Stomach (tissue), 4 donors: ENCODE results near the gene PPP1R1C.

Experiments
- POLR2A ChIP-seq, 4 donors: fragments of 450-650 bp; IDR thresholded peaks; one replicate each; pipeline ENCODE4 v1.6.1; 2016; ENCODE audit warnings: antibody characterized with exemption in 4 of 4, control low read depth in 2 of 4, mild to moderate bottlenecking in 1 of 4, moderate library complexity in 1 of 4
- POLR2AphosphoS5 ChIP-seq, 3 donors: sonication (generic); formaldehyde crosslinking; IDR thresholded peaks; one replicate each; pipeline ENCODE4 v1.6.1; 2016; ENCODE audit warnings: antibody characterized with exemption in 3 of 3
- TF ChIP-seq, protein P1 (sequence below), 7 experiments: fragments of 450-650 bp in 4 of 7; fragments of 200-600 bp in 3 of 7; sonication (generic) in 3 of 7; IDR thresholded peaks; one replicate each; pipeline ENCODE4 v1.5.1; 2016 to 2019; ENCODE audit warnings: antibody characterized with exemption in 7 of 7, control low read depth in 2 of 7, mild to moderate bottlenecking in 1 of 7

DNA sequence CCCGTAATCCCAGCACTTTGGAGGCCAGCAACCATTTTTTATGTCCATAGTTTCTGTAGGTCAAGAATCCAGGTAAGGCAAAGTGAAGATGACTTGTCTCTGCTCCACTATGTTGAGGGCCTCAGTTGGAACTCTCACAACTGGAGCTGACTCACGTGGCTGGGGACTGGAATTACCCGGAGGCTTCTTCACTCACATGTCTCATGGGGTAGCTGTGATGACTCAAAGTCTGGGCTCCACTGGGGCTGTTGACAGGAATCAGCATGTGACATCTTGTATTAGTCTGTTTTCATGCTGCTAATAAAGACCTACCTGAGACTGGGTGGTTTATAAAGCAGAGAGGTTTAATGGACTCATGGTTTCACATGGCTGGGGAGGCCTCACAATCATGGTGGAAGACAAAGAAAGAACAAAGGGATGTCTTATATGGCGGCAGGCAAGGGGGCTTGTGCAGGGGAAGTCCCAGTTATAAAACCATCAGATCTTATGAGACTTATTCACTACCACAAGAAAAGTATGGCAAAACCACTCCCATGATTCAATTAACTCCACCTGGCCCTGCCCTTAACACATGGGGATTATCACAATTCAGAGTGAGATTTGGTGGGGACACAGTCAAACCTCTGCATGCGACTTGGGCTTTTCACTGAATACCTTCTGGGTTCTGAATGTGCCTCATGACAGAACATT is 7.8 kb upstream of the PPP1R1C start:
- TF ChIP-seq POLR2AphosphoS5 (IDR thresholded peaks at IDR 0.05) (no peak), POLR2A (IDR thresholded peaks at IDR 0.05) (no peak)
- TF ChIP-seq, protein P1, sequence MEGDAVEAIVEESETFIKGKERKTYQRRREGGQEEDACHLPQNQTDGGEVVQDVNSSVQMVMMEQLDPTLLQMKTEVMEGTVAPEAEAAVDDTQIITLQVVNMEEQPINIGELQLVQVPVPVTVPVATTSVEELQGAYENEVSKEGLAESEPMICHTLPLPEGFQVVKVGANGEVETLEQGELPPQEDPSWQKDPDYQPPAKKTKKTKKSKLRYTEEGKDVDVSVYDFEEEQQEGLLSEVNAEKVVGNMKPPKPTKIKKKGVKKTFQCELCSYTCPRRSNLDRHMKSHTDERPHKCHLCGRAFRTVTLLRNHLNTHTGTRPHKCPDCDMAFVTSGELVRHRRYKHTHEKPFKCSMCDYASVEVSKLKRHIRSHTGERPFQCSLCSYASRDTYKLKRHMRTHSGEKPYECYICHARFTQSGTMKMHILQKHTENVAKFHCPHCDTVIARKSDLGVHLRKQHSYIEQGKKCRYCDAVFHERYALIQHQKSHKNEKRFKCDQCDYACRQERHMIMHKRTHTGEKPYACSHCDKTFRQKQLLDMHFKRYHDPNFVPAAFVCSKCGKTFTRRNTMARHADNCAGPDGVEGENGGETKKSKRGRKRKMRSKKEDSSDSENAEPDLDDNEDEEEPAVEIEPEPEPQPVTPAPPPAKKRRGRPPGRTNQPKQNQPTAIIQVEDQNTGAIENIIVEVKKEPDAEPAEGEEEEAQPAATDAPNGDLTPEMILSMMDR (IDR thresholded peaks at IDR 0.05), result no peak
